ENCODE measurements around the gene TNPO2. TPM values are rescaled to one million over a fixed set of nuclear protein-coding genes. Genes with fewer than 3 reads are reported as not detected.
A peak's percentile ranks its signal among the peaks of the same experiment; 100 is the strongest.

The TNPO2 gene
- total and polyA plus RNA-seq, 2 of the 13 experiments (the other 11 are each of a cell fraction or from before 2014, with no cell fraction given) = 31.7 to 61.0 TPM

DNA sequence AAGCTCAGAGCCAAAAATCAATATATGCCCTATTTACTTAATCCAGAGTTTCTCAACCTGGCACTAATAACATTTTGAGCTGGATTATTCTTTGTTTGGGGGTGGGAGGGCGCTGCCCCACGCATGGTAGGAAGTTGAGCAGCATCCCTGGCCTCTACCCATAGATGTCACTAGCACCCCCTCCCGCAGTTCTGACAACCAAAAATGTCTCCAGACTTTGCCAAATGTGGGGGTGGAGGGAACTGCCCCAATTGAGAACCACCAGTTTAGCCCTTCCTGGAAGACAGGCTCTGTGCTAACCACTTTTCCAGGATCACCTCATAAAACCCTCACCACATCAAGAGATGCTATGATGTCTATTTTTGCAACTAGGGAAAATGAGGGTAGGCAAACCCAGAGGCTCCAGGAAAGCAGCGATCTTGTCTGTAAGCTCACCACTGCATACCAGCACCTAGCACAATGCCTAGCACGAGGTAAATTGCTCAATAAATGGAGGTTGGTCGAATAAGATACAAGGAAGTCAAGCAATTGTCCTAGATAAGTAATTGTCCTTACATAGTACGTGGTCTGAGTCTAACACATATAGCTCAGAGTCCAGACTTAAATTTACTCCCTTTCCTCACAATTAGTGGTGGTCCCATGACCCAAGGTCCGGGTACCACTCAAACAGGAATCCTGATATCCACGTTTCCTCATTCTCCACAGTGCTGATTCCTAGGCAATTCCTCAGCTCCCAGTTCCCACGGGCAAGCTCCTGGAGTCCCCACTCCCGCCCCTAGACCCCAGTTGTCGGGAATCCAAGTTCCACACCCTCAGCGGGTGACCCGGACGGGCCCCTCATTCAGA lies 9.9 kb upstream of the TNPO2 start:
- peaks cover 46% of the 10 kb centered on the region for H3K4me1 ChIP-seq (ENCODE audit: insufficient read depth, low read length)
- ChIA-PET CTCF (ENCODE audit: low intra/inter-chr PET ratio, low total read pairs) (no interaction called here), POLR2A (interaction anchor here (0.6 to 3.4 kb wide), 9 partner anchors 10 to 67 kb away, joined by 3 to 51 read pairs (median 4); partner anchors contain the start of genes FBXW9, JUNB and TNPO2)
- H3K4me2 ChIP-seq (ENCODE audit: low read depth, low read length) = peak overlapping the region; percentile 94
- peak overlapping the region; percentile 85 to 97 (median 86) for H3K4me3 ChIP-seq (replicated peaks in 1 of 3; ENCODE audit: insufficient read depth in 1 of 3, low read depth in 2 of 3, low read length in 3 of 3)
- FAIRE-seq (peak; percentile 71), ATAC-seq (no peak), DNase-seq (ENCODE audit: low spot score) (peak; percentile 44)
- peaks cover 20% of the 10 kb centered on the region for H4K20me1 ChIP-seq (ENCODE audit: insufficient read depth, low read length)
- no peak overlapping the region for H2AFZ ChIP-seq (ENCODE audit: low read length)
- peaks cover 22 to 32% of the 10 kb centered on the region in 2 experiments for H3K36me3 ChIP-seq (replicated peaks in 1 of 2; ENCODE audit: control insufficient read depth in 1 of 2, insufficient read depth in 2 of 2, low read length in 2 of 2)
- H3K27me3 ChIP-seq (ENCODE audit: control insufficient read depth in 1 of 2, insufficient read depth in 2 of 2, low read length in 2 of 2) = no peaks in the 10 kb centered on the region; a peak in 1 of 5 replicates
- peak overlapping the region; percentile 98 for H3K9ac ChIP-seq (ENCODE audit: insufficient read depth, low read depth, low read length)
- peaks cover 47% of the 10 kb centered on the region for H3K79me2 ChIP-seq (ENCODE audit: insufficient read depth, low read length)
- intact Hi-C loops (cut with micrococcal nuclease; ENCODE audit: unreplicated experiment) (no loop called here), in situ Hi-C loops (cut with HindIII; ENCODE audit: extremely low pct_ligation_motif_present, low pct_unique_long_range_greater_than_20kb) (no loop called here)
- peak overlapping the region; percentile 99 for H3K27ac ChIP-seq (ENCODE audit: extremely low read length, insufficient read depth, low read length)
- H3K9me3 ChIP-seq (ENCODE audit: low read length) = no peaks in the 10 kb centered on the region
- under 1% methylated on average over 12 of the region's 15 CpGs for WGBS (ENCODE audit: low lambda C conversion rate)
- TSS peak; percentile 58 for BruUV-seq (replicated peaks)
- TF ChIP-seq ONECUT2 (CRISPR knock-in tag; IDR thresholded peaks at IDR 0.05) (peak; percentile 40; the same call in 1 of the 2 replicates), ZFP62 (CRISPR knock-in tag; IDR thresholded peaks at IDR 0.05) (no peak), ZNF441 (CRISPR knock-in tag; IDR thresholded peaks at IDR 0.05; ENCODE audit: borderline replicate concordance) (no peak), ZNF564 (CRISPR knock-in tag; IDR thresholded peaks at IDR 0.05) (no peak), U2AF1 (optimal IDR thresholded peaks at IDR 0.05; ENCODE audit: low read depth, low read length) (no peak), SOX5 (CRISPR knock-in tag; IDR thresholded peaks at IDR 0.05; ENCODE audit: borderline replicate concordance) (no peak), POGZ (CRISPR knock-in tag; IDR thresholded peaks at IDR 0.05) (no peak), KMT2A (CRISPR knock-in tag; IDR thresholded peaks at IDR 0.05) (0 out of 2 replicates have a peak, but pooled peaks have one; percentile 18), ZNF878 (CRISPR knock-in tag; IDR thresholded peaks at IDR 0.05) (0 out of 2 replicates have a peak, but pooled peaks have one; percentile 36), ZNF124 (CRISPR knock-in tag; IDR thresholded peaks at IDR 0.05) (no peak), MTA1 (CRISPR knock-in tag; IDR thresholded peaks at IDR 0.05; ENCODE audit: borderline replicate concordance) (no peak), SSRP1 (CRISPR knock-in tag; IDR thresholded peaks at IDR 0.05) (no peak), FOXC1 (CRISPR knock-in tag; IDR thresholded peaks at IDR 0.05; ENCODE audit: borderline replicate concordance) (no peak; the same call in 1 of the 2 replicates), ZNF383 (CRISPR knock-in tag; IDR thresholded peaks at IDR 0.05; ENCODE audit: borderline replicate concordance) (no peak)
- TF ChIP-seq, protein P1, sequence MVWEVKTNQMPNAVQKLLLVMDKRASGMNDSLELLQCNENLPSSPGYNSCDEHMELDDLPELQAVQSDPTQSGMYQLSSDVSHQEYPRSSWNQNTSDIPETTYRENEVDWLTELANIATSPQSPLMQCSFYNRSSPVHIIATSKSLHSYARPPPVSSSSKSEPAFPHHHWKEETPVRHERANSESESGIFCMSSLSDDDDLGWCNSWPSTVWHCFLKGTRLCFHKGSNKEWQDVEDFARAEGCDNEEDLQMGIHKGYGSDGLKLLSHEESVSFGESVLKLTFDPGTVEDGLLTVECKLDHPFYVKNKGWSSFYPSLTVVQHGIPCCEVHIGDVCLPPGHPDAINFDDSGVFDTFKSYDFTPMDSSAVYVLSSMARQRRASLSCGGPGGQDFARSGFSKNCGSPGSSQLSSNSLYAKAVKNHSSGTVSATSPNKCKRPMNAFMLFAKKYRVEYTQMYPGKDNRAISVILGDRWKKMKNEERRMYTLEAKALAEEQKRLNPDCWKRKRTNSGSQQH (CRISPR knock-in tag; IDR thresholded peaks at IDR 0.05; ENCODE audit: low read depth) = peak; percentile 85; the same call in 1 of the 2 replicates
- TF ChIP-seq, protein P2, sequence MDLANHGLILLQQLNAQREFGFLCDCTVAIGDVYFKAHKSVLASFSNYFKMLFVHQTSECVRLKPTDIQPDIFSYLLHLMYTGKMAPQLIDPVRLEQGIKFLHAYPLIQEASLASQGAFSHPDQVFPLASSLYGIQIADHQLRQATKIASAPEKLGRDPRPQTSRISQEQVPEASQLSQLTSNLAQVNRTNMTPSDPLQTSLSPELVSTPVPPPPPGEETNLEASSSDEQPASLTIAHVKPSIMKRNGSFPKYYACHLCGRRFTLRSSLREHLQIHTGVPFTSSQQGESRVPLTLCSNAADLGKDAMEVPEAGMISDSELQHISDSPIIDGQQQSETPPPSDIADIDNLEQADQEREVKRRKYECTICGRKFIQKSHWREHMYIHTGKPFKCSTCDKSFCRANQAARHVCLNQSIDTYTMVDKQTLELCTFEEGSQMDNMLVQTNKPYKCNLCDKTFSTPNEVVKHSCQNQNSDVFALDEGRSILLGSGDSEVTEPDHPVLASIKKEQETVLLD (CRISPR knock-in tag; IDR thresholded peaks at IDR 0.05; ENCODE audit: low read depth) = no peak
- TF ChIP-seq, protein P3, sequence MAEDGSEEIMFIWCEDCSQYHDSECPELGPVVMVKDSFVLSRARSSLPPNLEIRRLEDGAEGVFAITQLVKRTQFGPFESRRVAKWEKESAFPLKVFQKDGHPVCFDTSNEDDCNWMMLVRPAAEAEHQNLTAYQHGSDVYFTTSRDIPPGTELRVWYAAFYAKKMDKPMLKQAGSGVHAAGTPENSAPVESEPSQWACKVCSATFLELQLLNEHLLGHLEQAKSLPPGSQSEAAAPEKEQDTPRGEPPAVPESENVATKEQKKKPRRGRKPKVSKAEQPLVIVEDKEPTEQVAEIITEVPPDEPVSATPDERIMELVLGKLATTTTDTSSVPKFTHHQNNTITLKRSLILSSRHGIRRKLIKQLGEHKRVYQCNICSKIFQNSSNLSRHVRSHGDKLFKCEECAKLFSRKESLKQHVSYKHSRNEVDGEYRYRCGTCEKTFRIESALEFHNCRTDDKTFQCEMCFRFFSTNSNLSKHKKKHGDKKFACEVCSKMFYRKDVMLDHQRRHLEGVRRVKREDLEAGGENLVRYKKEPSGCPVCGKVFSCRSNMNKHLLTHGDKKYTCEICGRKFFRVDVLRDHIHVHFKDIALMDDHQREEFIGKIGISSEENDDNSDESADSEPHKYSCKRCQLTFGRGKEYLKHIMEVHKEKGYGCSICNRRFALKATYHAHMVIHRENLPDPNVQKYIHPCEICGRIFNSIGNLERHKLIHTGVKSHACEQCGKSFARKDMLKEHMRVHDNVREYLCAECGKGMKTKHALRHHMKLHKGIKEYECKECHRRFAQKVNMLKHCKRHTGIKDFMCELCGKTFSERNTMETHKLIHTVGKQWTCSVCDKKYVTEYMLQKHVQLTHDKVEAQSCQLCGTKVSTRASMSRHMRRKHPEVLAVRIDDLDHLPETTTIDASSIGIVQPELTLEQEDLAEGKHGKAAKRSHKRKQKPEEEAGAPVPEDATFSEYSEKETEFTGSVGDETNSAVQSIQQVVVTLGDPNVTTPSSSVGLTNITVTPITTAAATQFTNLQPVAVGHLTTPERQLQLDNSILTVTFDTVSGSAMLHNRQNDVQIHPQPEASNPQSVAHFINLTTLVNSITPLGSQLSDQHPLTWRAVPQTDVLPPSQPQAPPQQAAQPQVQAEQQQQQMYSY (CRISPR knock-in tag; IDR thresholded peaks at IDR 0.05) = peak; percentile 43; the same call in 1 of the 2 replicates
- TF ChIP-seq, protein P4, sequence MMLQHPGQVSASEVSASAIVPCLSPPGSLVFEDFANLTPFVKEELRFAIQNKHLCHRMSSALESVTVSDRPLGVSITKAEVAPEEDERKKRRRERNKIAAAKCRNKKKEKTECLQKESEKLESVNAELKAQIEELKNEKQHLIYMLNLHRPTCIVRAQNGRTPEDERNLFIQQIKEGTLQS (CRISPR knock-in tag; IDR thresholded peaks at IDR 0.05) = no peak
